ENCODE measurements around the gene DUSP9. TPM values are rescaled to one million over a fixed set of nuclear protein-coding genes. Genes with fewer than 3 reads are reported as not detected.

Gene DUSP9
- total RNA-seq, 1 donor from 2014 or later: not detected

DNA sequence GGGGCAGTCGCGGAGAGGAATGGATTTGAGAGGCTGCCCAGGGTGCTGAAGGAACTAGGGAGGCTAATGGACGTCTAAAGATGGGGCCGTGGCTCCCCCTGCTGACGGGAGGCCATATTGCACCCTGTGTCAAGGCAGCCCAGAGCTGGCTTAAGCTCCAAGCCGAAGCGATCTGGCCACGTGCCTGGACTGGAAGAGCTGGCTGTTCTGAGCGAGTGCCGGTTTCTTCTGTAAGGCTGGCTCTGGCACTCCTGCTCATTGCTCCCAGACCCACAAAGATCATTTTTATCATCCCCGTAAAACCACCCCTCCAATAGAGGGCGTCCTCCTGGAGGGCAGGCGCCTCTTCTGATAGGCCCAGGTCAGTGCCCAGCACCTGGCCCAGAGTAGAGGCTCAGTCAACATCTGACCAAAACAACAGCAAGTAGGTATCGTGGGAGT, 21.0 kb downstream of the DUSP9 start:
- Mint-ChIP-seq H3K36me3 (ENCODE audit: low read depth) (no peaks in the 10 kb centered on the region), H3K9me3 (no peaks in the 10 kb centered on the region), H3K4me1 (peaks cover 5% of the 10 kb centered on the region), H3K27ac (no peak overlapping the region), H3K4me3 (peak overlapping the region; percentile 68), H3K27me3 (peaks cover 7% of the 10 kb centered on the region)
- ChIA-PET CTCF (interaction anchor here (1.0 to 4.3 kb wide), 12 partner anchors 14 to 726 kb away, joined by 3 to 30 read pairs (median 4); no protein-coding TSS in a partner anchor), POLR2A (no interaction called here)
- intact Hi-C loops (cut with micrococcal nuclease): loop anchor here (1.0 kb wide), 4 partner anchors 114 to 727 kb away; no protein-coding TSS in a partner anchor
- peak; percentile 90 for ATAC-seq (ENCODE audit: low read depth)
- TF ChIP-seq, protein P1, sequence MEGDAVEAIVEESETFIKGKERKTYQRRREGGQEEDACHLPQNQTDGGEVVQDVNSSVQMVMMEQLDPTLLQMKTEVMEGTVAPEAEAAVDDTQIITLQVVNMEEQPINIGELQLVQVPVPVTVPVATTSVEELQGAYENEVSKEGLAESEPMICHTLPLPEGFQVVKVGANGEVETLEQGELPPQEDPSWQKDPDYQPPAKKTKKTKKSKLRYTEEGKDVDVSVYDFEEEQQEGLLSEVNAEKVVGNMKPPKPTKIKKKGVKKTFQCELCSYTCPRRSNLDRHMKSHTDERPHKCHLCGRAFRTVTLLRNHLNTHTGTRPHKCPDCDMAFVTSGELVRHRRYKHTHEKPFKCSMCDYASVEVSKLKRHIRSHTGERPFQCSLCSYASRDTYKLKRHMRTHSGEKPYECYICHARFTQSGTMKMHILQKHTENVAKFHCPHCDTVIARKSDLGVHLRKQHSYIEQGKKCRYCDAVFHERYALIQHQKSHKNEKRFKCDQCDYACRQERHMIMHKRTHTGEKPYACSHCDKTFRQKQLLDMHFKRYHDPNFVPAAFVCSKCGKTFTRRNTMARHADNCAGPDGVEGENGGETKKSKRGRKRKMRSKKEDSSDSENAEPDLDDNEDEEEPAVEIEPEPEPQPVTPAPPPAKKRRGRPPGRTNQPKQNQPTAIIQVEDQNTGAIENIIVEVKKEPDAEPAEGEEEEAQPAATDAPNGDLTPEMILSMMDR (IDR thresholded peaks at IDR 0.05): no peak
- DNase-seq: peak; percentile 66

DNA sequence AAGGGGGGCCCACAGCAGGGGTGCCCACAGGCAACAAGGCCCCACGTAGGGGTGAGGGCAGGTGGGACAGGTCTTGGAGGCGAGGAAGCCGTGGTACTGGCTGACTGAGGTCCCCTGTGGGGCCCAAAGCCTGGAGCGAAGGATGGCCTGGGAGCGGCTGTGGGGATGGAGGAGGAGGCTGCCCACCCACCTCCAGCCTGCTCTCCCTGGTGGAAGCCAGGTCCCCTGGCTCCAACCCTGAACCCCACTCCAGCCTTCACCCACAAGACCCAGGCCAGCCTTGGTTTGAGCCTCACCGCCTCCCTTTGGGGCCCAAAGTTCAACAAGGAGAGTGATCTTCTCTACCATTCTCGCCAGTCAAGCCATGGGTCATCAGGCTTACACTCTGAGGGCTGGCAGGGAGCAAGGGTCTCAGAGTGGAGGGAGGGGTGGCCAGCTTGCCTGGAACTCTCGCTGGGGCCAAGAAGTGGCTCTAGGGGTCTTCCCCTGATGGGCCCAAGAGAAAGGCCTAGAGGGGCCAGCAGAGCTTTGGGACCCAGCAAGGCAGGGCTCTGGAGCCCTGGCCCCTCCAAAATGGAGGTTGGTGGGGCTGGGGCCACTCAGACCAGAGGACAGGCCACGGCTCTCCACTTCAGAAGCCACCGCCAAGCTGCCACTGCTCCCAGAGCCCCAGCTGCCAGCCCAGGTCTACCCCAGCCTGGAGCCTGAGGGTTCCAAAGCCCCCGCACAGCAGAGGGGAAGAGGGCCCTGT, 21.6 kb downstream of the DUSP9 start:
- no peak for DNase-seq
- H3K27me3 Mint-ChIP-seq: peaks cover 7% of the 10 kb centered on the region
- ATAC-seq (ENCODE audit: low read depth): no peak
- TF ChIP-seq, protein P1 (IDR thresholded peaks at IDR 0.05): no peak
- ChIA-PET POLR2A (no interaction called here), CTCF (interaction anchor here (1.0 to 4.3 kb wide), 12 partner anchors 20 to 727 kb away, joined by 3 to 30 read pairs (median 6); no protein-coding TSS in a partner anchor)
- intact Hi-C loops (cut with micrococcal nuclease): loop anchor here (1.0 kb wide), 5 partner anchors 114 to 727 kb away; no protein-coding TSS in a partner anchor
- peaks cover 5% of the 10 kb centered on the region for H3K4me1 Mint-ChIP-seq
- no peaks in the 10 kb centered on the region for H3K36me3 Mint-ChIP-seq (ENCODE audit: low read depth)
- no peaks in the 10 kb centered on the region for H3K9me3 Mint-ChIP-seq
- no peak overlapping the region for H3K4me3 Mint-ChIP-seq
- H3K27ac Mint-ChIP-seq: no peak overlapping the region

DNA sequence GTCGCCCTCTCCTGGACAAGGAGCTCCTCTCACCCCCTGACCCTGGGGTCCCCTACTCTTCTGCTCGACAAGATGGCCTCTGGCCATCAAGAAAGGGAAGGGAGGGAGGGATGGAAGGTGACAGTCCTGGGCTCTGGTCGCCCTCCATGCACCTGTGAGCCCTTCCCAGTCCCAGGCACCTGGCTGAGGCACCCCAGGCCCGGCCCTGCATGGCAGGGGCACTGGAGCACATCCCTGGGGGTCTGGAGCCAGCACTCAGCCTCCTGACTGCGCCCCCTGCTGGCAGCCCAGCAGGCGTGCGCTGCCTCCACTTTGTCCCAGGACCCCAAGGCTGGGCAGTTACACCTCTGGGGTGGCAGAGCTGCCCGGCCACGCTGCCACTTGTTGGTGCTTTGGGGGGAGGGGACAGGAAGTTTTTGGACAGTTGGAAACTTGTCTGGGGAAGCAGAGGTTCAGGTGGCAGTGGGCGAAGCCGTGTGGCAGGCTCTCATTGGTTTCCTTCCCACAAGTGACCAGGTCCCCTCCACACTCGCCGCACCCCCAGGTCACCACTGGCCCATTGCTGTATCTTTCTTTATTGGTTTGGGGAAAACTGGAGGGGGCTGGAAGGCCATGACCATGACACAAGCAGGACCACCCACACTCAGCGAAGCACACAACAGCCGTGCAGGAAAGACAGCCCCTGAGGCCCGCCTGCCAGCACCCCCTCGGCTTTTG, 22.3 kb downstream of the DUSP9 start:
- ATAC-seq (ENCODE audit: low read depth) (peak; percentile 65), DNase-seq (peak; percentile 50)
- Mint-ChIP-seq H3K36me3 (ENCODE audit: low read depth) (no peaks in the 10 kb centered on the region), H3K27me3 (peaks cover 10% of the 10 kb centered on the region), H3K4me1 (peaks cover 7% of the 10 kb centered on the region), H3K9me3 (no peaks in the 10 kb centered on the region), H3K4me3 (no peak overlapping the region), H3K27ac (no peak overlapping the region)
- intact Hi-C loops (cut with micrococcal nuclease): loop anchor here (1.0 kb wide), 1 partner anchor 710 kb away; no protein-coding TSS in a partner anchor
- POLR2A ChIA-PET: no interaction called here
- TF ChIP-seq, protein P1 (IDR thresholded peaks at IDR 0.05): no peak
- CTCF ChIA-PET: interaction anchor here (1.3 to 4.3 kb wide), 5 partner anchors 21 to 130 kb away, joined by 4 to 23 read pairs (median 7); no protein-coding TSS in a partner anchor

DNA sequence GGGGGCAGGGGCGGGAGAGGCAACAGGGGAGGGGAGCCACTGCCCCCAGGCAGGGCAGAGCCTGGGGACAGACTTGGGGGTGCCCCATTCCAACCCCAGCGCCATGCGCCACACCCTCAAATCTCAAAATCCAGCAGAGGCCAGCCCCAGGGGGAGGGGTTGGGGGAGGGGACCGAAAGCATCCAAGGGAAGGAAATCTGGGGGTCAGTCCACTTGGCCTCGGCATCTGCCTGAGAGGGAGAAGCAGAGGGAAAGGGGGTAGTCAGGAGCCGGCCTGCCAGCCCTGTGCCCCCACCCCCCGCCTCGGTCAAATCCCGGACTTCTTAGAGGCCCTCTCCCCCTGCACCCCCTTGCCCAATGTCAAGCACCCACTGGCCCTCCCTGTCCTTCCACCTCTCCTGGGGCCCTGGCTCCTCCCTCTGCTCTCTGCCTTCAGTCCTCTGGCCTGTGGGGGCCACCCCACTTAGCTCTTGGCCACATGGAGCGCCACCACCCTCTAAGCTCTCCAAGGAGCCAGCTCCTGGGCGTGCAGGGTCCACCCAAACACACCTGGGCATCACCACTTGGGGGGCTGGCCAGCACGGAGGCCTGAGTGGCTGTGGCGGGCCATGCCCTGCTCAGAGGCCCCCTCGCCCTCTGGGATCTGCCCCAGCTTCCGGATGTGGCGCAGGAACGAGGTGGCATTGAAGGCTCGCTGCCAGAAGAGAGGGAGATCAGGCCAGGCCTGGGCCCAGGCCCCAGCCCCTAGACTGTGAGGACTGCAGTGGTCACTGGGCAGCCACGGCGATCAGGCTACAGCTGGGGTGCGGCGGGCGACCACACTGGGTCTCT, 23.1 kb downstream of the DUSP9 start:
- ATAC-seq (ENCODE audit: low read depth): no peak
- TF ChIP-seq, protein P1 (IDR thresholded peaks at IDR 0.05): no peak
- Mint-ChIP-seq H3K4me1 (peaks cover 7% of the 10 kb centered on the region), H3K4me3 (no peak overlapping the region), H3K9me3 (no peaks in the 10 kb centered on the region), H3K27ac (no peak overlapping the region), H3K27me3 (peaks cover 15% of the 10 kb centered on the region), H3K36me3 (ENCODE audit: low read depth) (no peaks in the 10 kb centered on the region)
- ChIA-PET CTCF (interaction anchor here (1.0 to 4.3 kb wide), 5 partner anchors 61 to 729 kb away, joined by 3 to 23 read pairs (median 7); no protein-coding TSS in a partner anchor), POLR2A (no interaction called here)
- intact Hi-C loops (cut with micrococcal nuclease): loop anchor here (1.0 kb wide), 1 partner anchor 711 kb away; no protein-coding TSS in a partner anchor
- DNase-seq: no peak
